ENCODE measurements around the gene DEK.

The DEK gene

GRCh38 chr6:18265787-18266522, 1.6 kb upstream of the DEK start:
- no peak overlapping the region for H3K4me3 ChIP-seq (ENCODE audit: low read length)
- DNase-seq (ENCODE audit: low read depth) = no peak
- TF ChIP-seq CTCF (conservative IDR thresholded peaks at IDR 0.05; ENCODE audit: low read depth, low read length) = no peak

- H3K4me3 ChIP-seq (ENCODE audit: low read length) = peak overlapping the region; percentile 61
- no peak for TF ChIP-seq CTCF (conservative IDR thresholded peaks at IDR 0.05; ENCODE audit: low read depth, low read length)
- no peak for DNase-seq (ENCODE audit: low read depth)
These were observed 620 bp upstream of the DEK start for GRCh38 chr6:18264923-18265377.

- no peak for DNase-seq (ENCODE audit: low read depth)
- peak overlapping the region; percentile 94 for H3K4me3 ChIP-seq (ENCODE audit: low read length)
- no peak for TF ChIP-seq CTCF (conservative IDR thresholded peaks at IDR 0.05; ENCODE audit: low read depth, low read length)
These were observed 712 bp downstream of the DEK start for GRCh38 chr6:18263418-18264218.

GRCh38 chr6:18262702-18263417, 1.5 kb downstream of the DEK start:
- TF ChIP-seq CTCF (conservative IDR thresholded peaks at IDR 0.05; ENCODE audit: low read depth, low read length) = no peak
- DNase-seq (ENCODE audit: low read depth) = no peak
- H3K4me3 ChIP-seq (ENCODE audit: low read length) = peak overlapping the region; percentile 94

GRCh38 chr6:18261877-18262276, 2.5 kb downstream of the DEK start:
- TF ChIP-seq CTCF (conservative IDR thresholded peaks at IDR 0.05; ENCODE audit: low read depth, low read length) = no peak
- no peak for DNase-seq (ENCODE audit: low read depth)
- peak overlapping the region; percentile 94 for H3K4me3 ChIP-seq (ENCODE audit: low read length)

GRCh38 chr6:18260448-18261106, 3.8 kb downstream of the DEK start:
- DNase-seq (ENCODE audit: low read depth) = no peak
- H3K4me3 ChIP-seq (ENCODE audit: low read length) = no peak overlapping the region
- peak; percentile 2 for TF ChIP-seq CTCF (conservative IDR thresholded peaks at IDR 0.05; ENCODE audit: low read depth, low read length)

Data from retinal pigment epithelial cell (primary cell).